ENCODE measurements around the gene TNFRSF13B. TPM values are rescaled to one million over a fixed set of nuclear protein-coding genes. Genes with fewer than 3 reads are reported as not detected.
"Not testable (repeated sequence)": the region's sequence is repeated elsewhere in the genome, so short reads cannot be mapped to it uniquely, and the experiment has no call there.

Gene TNFRSF13B
- total and polyA plus RNA-seq, 2 donors (not counting 1 experiment from before 2014, with no cell fraction given): not detected

GRCh38 chr17:16922386-16923096, 49.4 kb downstream of the TNFRSF13B start:
- Histone ChIP-seq H2AFZ (ENCODE audit: low read length) (no peak overlapping the region), H3K27ac (ENCODE audit: insufficient read depth, low read length) (no peak overlapping the region), H3K9me3 (ENCODE audit: control insufficient read depth, insufficient read depth, low read depth, low read length) (no peaks in the 10 kb centered on the region), H3K4me1 (ENCODE audit: control insufficient read depth, extremely low read depth, insufficient read depth, low read length) (no peaks in the 10 kb centered on the region), H3K27me3 (ENCODE audit: control insufficient read depth, insufficient read depth, low read length) (no peaks in the 10 kb centered on the region), H3K4me3 (replicated peaks in 1 of 4; ENCODE audit: control extremely low read depth in 1 of 4, insufficient read depth in 1 of 4, low read depth in 3 of 4, low read length in 4 of 4) (no peak overlapping the region), H3K79me2 (ENCODE audit: control insufficient read depth, insufficient read depth, low read length) (no peaks in the 10 kb centered on the region), H3K4me2 (ENCODE audit: extremely low read depth, insufficient read depth, low read length) (no peak overlapping the region), H4K20me1 (ENCODE audit: control insufficient read depth, extremely low read depth, insufficient read depth, low read length) (no peaks in the 10 kb centered on the region), H3K9ac (ENCODE audit: insufficient read depth, low read length) (no peak overlapping the region), H3K36me3 (ENCODE audit: control insufficient read depth, insufficient read depth, low read length) (no peaks in the 10 kb centered on the region)
- no peak for DNase-seq (ENCODE audit: low read depth in 2 of 2)
- TF ChIP-seq, protein P1, sequence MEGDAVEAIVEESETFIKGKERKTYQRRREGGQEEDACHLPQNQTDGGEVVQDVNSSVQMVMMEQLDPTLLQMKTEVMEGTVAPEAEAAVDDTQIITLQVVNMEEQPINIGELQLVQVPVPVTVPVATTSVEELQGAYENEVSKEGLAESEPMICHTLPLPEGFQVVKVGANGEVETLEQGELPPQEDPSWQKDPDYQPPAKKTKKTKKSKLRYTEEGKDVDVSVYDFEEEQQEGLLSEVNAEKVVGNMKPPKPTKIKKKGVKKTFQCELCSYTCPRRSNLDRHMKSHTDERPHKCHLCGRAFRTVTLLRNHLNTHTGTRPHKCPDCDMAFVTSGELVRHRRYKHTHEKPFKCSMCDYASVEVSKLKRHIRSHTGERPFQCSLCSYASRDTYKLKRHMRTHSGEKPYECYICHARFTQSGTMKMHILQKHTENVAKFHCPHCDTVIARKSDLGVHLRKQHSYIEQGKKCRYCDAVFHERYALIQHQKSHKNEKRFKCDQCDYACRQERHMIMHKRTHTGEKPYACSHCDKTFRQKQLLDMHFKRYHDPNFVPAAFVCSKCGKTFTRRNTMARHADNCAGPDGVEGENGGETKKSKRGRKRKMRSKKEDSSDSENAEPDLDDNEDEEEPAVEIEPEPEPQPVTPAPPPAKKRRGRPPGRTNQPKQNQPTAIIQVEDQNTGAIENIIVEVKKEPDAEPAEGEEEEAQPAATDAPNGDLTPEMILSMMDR (conservative IDR thresholded peaks at IDR 0.05 in 1 of 2, IDR thresholded peaks at IDR 0.05 in 1 of 2; ENCODE audit: low read depth in 1 of 2, low read length in 2 of 2): no peak

DNA sequence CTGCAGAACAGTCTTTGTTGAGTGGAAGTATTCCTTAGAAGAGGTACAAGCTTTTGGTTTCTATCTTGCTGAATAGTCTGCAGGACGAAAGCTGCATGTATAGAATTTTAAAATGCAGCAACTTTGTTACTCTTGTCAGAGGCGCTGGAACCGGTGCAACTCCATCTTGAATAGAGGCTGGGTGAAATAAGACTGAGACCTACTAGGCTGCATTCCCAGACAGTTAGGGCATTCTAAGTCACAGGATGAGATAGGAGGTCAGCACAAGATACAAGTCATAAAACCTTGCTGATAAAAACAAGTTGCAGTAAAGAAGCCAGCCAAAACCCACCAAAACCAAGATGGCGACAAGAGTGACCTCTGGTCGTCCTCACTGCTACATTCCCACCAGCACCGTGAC, 50.5 kb downstream of the TNFRSF13B start:
- H2AFZ ChIP-seq (ENCODE audit: low read length); H4K20me1 ChIP-seq (ENCODE audit: control insufficient read depth, extremely low read depth, insufficient read depth, low read length); H3K9ac ChIP-seq (ENCODE audit: insufficient read depth, low read length); H3K27ac ChIP-seq (ENCODE audit: insufficient read depth, low read length); H3K4me2 ChIP-seq (ENCODE audit: extremely low read depth, insufficient read depth, low read length); H3K36me3 ChIP-seq (ENCODE audit: control insufficient read depth, insufficient read depth, low read length); H3K9me3 ChIP-seq (ENCODE audit: control insufficient read depth, insufficient read depth, low read depth, low read length); DNase-seq (ENCODE audit: low read depth in 2 of 2); H3K27me3 ChIP-seq (ENCODE audit: control insufficient read depth, insufficient read depth, low read length); H3K4me3 ChIP-seq (replicated peaks in 1 of 4; ENCODE audit: control extremely low read depth in 1 of 4, insufficient read depth in 1 of 4, low read depth in 3 of 4, low read length in 4 of 4); H3K79me2 ChIP-seq (ENCODE audit: control insufficient read depth, insufficient read depth, low read length); H3K4me1 ChIP-seq (ENCODE audit: control insufficient read depth, extremely low read depth, insufficient read depth, low read length): not testable (repeated sequence)

GRCh38 chr17:16920628-16921020, 51.3 kb downstream of the TNFRSF13B start:
- Histone ChIP-seq H3K36me3 (ENCODE audit: control insufficient read depth, insufficient read depth, low read length) (no peaks in the 10 kb centered on the region), H3K27me3 (ENCODE audit: control insufficient read depth, insufficient read depth, low read length) (no peaks in the 10 kb centered on the region), H3K4me2 (ENCODE audit: extremely low read depth, insufficient read depth, low read length) (no peak overlapping the region), H3K9ac (ENCODE audit: insufficient read depth, low read length) (no peak overlapping the region), H2AFZ (ENCODE audit: low read length) (no peak overlapping the region), H3K4me1 (ENCODE audit: control insufficient read depth, extremely low read depth, insufficient read depth, low read length) (no peaks in the 10 kb centered on the region), H3K79me2 (ENCODE audit: control insufficient read depth, insufficient read depth, low read length) (no peaks in the 10 kb centered on the region), H3K4me3 (replicated peaks in 1 of 4; ENCODE audit: control extremely low read depth in 1 of 4, insufficient read depth in 1 of 4, low read depth in 3 of 4, low read length in 4 of 4) (no peak overlapping the region), H3K27ac (ENCODE audit: insufficient read depth, low read length) (no peak overlapping the region), H3K9me3 (ENCODE audit: control insufficient read depth, insufficient read depth, low read depth, low read length) (no peaks in the 10 kb centered on the region), H4K20me1 (ENCODE audit: control insufficient read depth, extremely low read depth, insufficient read depth, low read length) (no peaks in the 10 kb centered on the region)
- DNase-seq (ENCODE audit: low read depth in 2 of 2): no peak
- TF ChIP-seq EZH2 (IDR thresholded peaks at IDR 0.05; ENCODE audit: low read length, missing control alignments): no peak
- TF ChIP-seq, protein P1 (conservative IDR thresholded peaks at IDR 0.05 in 1 of 2, IDR thresholded peaks at IDR 0.05 in 1 of 2; ENCODE audit: low read depth in 1 of 2, low read length in 2 of 2): no peak
